ENCODE results near the gene LGR5.

DNA sequence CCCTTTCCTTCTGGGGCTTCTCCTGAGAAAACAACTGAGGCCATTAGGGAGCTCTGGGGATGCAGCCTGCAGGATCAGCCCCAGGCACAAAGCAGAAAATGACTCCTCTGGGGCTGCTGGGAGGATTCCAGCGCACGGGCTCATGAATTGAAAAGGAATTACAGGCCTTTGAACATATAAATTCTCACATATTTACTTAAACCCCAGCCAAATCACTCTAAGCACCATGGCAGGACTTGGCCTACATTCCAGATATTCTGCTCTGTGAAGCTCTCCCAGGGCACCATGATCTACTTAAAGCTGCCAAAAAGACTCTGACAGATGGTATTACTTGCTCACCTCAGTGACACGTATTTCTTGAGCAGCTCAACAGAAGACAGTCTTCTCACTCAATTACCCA, 136.9 kb downstream of the LGR5 start:
- TF ChIP-seq, protein P1, sequence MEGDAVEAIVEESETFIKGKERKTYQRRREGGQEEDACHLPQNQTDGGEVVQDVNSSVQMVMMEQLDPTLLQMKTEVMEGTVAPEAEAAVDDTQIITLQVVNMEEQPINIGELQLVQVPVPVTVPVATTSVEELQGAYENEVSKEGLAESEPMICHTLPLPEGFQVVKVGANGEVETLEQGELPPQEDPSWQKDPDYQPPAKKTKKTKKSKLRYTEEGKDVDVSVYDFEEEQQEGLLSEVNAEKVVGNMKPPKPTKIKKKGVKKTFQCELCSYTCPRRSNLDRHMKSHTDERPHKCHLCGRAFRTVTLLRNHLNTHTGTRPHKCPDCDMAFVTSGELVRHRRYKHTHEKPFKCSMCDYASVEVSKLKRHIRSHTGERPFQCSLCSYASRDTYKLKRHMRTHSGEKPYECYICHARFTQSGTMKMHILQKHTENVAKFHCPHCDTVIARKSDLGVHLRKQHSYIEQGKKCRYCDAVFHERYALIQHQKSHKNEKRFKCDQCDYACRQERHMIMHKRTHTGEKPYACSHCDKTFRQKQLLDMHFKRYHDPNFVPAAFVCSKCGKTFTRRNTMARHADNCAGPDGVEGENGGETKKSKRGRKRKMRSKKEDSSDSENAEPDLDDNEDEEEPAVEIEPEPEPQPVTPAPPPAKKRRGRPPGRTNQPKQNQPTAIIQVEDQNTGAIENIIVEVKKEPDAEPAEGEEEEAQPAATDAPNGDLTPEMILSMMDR (IDR thresholded peaks at IDR 0.05; ENCODE audit: insufficient read depth, low read length), result no peak
- TF ChIP-seq POLR2AphosphoS5 (IDR thresholded peaks at IDR 0.05; ENCODE audit: low read depth), result no peak
